Brain microvascular endothelial cell (primary cell): ENCODE data around the gene GLRA1.
"Not testable (repeated sequence)": the region's sequence is repeated elsewhere in the genome, so short reads cannot be mapped to it uniquely, and the experiment has no call there.

Source experiments
- DNase-seq: peaks from one replicate; pipeline ENCODE4 v3.0.0-alpha.2; 2020
- H3K27ac ChIP-seq: fragments of 250-450 bp; sonication (Bioruptor Pico); 2 replicates; pipeline ENCODE4 v1.5.1; 2020; ENCODE audit warnings: mild to moderate bottlenecking, moderate library complexity
- H3K27me3 ChIP-seq: fragments of 250-450 bp; sonication (Bioruptor Pico); replicated peaks from 2 replicates; pipeline ENCODE4 v1.5.1; 2020; ENCODE audit warnings: mild to moderate bottlenecking
- H3K36me3 ChIP-seq: fragments of 250-450 bp; sonication (Bioruptor Pico); replicated peaks from 2 replicates; pipeline ENCODE4 v1.5.1; 2020; ENCODE audit warnings: mild to moderate bottlenecking
- H3K4me3 ChIP-seq: 2 replicates; pipeline ENCODE4 v1.5.1; 2011; ENCODE audit warnings: low read depth, mild to moderate bottlenecking, control low read depth, low read length, moderate library complexity
- CTCF ChIP-seq: IDR thresholded peaks from 2 replicates; pipeline ENCODE4 v1.5.1; 2011; ENCODE audit warnings: low read depth, mild to moderate bottlenecking, moderate library complexity, low read length, control low read depth, inconsistent platforms; ENCODE audit errors: missing control alignments
- in situ Hi-C: cut with HindIII; loops from 2 replicates; pipeline ENCODE4 v1.10.0; 2017; ENCODE audit warnings: low sequenced_read_pairs, low pct_ligation_motif_present

The GLRA1 gene

GRCh38 chr5:151787817-151788216 is 136.8 kb downstream of the GLRA1 start:
- TF ChIP-seq CTCF = no peak
- H3K36me3 ChIP-seq = peaks cover 39% of the 10 kb centered on the region
- in situ Hi-C loops = no loop called here
- H3K4me3 ChIP-seq = no peak overlapping the region
- H3K27ac ChIP-seq = no peak overlapping the region
- H3K27me3 ChIP-seq = no peaks in the 10 kb centered on the region
- no peak for DNase-seq

GRCh38 chr5:151786468-151786867 is 138.2 kb downstream of the GLRA1 start:
- H3K27ac ChIP-seq = no peak overlapping the region
- no peak overlapping the region for H3K4me3 ChIP-seq
- H3K27me3 ChIP-seq = no peaks in the 10 kb centered on the region
- no peak for DNase-seq
- peaks cover 28% of the 10 kb centered on the region for H3K36me3 ChIP-seq
- no peak for TF ChIP-seq CTCF
- in situ Hi-C loops = no loop called here

- H3K36me3 ChIP-seq = peaks cover 11% of the 10 kb centered on the region
- H3K4me3 ChIP-seq = no peak overlapping the region
- no peak overlapping the region for H3K27ac ChIP-seq
- H3K27me3 ChIP-seq = no peaks in the 10 kb centered on the region
- DNase-seq = no peak
- TF ChIP-seq CTCF = no peak
- in situ Hi-C loops = no loop called here
These were observed 140.5 kb downstream of the GLRA1 start for GRCh38 chr5:151784141-151784540.

GRCh38 chr5:151783664-151784063 is 141.0 kb downstream of the GLRA1 start:
- H3K27me3 ChIP-seq, H3K36me3 ChIP-seq, DNase-seq, H3K4me3 ChIP-seq, in situ Hi-C loops, H3K27ac ChIP-seq: not testable (repeated sequence)

- Histone ChIP-seq H3K4me3 (no peak overlapping the region), H3K27ac (no peak overlapping the region), H3K36me3 (peaks cover 2% of the 10 kb centered on the region), H3K27me3 (no peaks in the 10 kb centered on the region)
- no peak for DNase-seq
- in situ Hi-C loops = no loop called here
- TF ChIP-seq CTCF = no peak
These were observed 143.4 kb downstream of the GLRA1 start for GRCh38 chr5:151781201-151781600.

GRCh38 chr5:151780348-151780747 is 144.3 kb downstream of the GLRA1 start:
- no peak for TF ChIP-seq CTCF
- H3K4me3 ChIP-seq = no peak overlapping the region
- in situ Hi-C loops = no loop called here
- peaks cover 2% of the 10 kb centered on the region for H3K36me3 ChIP-seq
- DNase-seq = no peak
- no peak overlapping the region for H3K27ac ChIP-seq
- H3K27me3 ChIP-seq = no peaks in the 10 kb centered on the region
